GM23338 (cell line): Measurements from ENCODE around the gene NUAK2. TPM values are rescaled to one million over a fixed set of nuclear protein-coding genes. Genes with fewer than 3 reads are reported as not detected.
A peak's percentile ranks its signal among the peaks of the same experiment; 100 is the strongest.

Experiments
- ATAC-seq: fragments of 200-7000 bp; cut with Tn5 transposase; 3 replicates; pipeline ENCODE4 v1.9.1; 2020
- DNase-seq: peaks from one replicate; pipeline ENCODE4 v3.0.0-alpha.2; 2015; ENCODE audit warnings: low spot score
- H2AFZ ChIP-seq: fragments of 200-600 bp; sonication (generic); 2 replicates; pipeline ENCODE4 v1.8.0; 2016; ENCODE audit warnings: antibody characterized with exemption, mild to moderate bottlenecking, moderate library complexity
- H3F3A ChIP-seq: fragments of 200-600 bp; sonication (generic); replicated peaks from 2 replicates; pipeline ENCODE4 v1.8.0; 2017; ENCODE audit warnings: antibody characterized with exemption, mixed run types, low read depth
- H3K27ac ChIP-seq: fragments of 200-600 bp; sonication (generic); 2 replicates; pipeline ENCODE4 v1.6.1; 2016; ENCODE audit warnings: low read depth
- H3K27me3 ChIP-seq: fragments of 200-600 bp; sonication (generic); 2 replicates; pipeline ENCODE4 v1.8.0; 2016; ENCODE audit warnings: mild to moderate bottlenecking, mixed run types, moderate library complexity; ENCODE audit not compliant: insufficient read depth
- H3K36me3 ChIP-seq: fragments of 200-600 bp; sonication (generic); 2 replicates; pipeline ENCODE4 v1.8.0; 2016; ENCODE audit warnings: mild to moderate bottlenecking; ENCODE audit not compliant: insufficient read depth
- H3K4me1 ChIP-seq: fragments of 200-600 bp; sonication (generic); 2 replicates; pipeline ENCODE4 v1.8.0; 2016; ENCODE audit warnings: mild to moderate bottlenecking, moderate library complexity; ENCODE audit not compliant: insufficient read depth
- H3K4me2 ChIP-seq: fragments of 200-600 bp; sonication (generic); 2 replicates; pipeline ENCODE4 v1.7.1; 2017; ENCODE audit warnings: mixed run types
- H3K4me3 ChIP-seq: fragments of 200-600 bp; sonication (generic); 2 replicates; pipeline ENCODE4 v1.6.1; 2016; ENCODE audit warnings: mixed run types
- H3K79me2 ChIP-seq: fragments of 200-600 bp; sonication (generic); replicated peaks from 2 replicates; pipeline ENCODE4 v1.8.0; 2017; ENCODE audit warnings: mild to moderate bottlenecking; ENCODE audit not compliant: insufficient read depth
- H3K9me2 ChIP-seq: fragments of 200-600 bp; sonication (generic); 2 replicates; pipeline ENCODE4 v1.8.0; 2017; ENCODE audit not compliant: insufficient read depth
- H4K20me1 ChIP-seq: fragments of 200-600 bp; sonication (generic); replicated peaks from 2 replicates; pipeline ENCODE4 v1.8.0; 2017; ENCODE audit warnings: mild to moderate bottlenecking; ENCODE audit not compliant: insufficient read depth
- H3K27ac Mint-ChIP-seq: 2 replicates; pipeline ENCODE4 v1.8.0; 2020; ENCODE audit warnings: inconsistent platforms, mild to moderate bottlenecking, moderate library complexity, mixed read lengths
- H3K27me3 Mint-ChIP-seq: 3 replicates; pipeline ENCODE4 v1.8.0; 2022; ENCODE audit warnings: low read depth, mild to moderate bottlenecking, moderate library complexity, mixed read lengths, inconsistent platforms; ENCODE audit not compliant: insufficient read depth, poor library complexity
- H3K36me3 Mint-ChIP-seq: 3 replicates; pipeline ENCODE4 v1.8.0; 2021; ENCODE audit warnings: low read depth, mild to moderate bottlenecking, inconsistent platforms, moderate library complexity, mixed read lengths
- H3K4me1 Mint-ChIP-seq: 3 replicates; pipeline ENCODE4 v1.8.0; 2020; ENCODE audit warnings: mild to moderate bottlenecking, inconsistent platforms, mixed read lengths
- H3K4me3 Mint-ChIP-seq: 3 replicates; pipeline ENCODE4 v1.8.0; 2021; ENCODE audit warnings: moderate library complexity, mild to moderate bottlenecking, inconsistent platforms, mixed read lengths
- H3K9me3 Mint-ChIP-seq: 3 replicates; pipeline ENCODE4 v1.8.0; 2020; ENCODE audit warnings: moderate library complexity, mild to moderate bottlenecking, inconsistent platforms, mixed read lengths
- CREB1 ChIP-seq: fragments of 250-450 bp; sonication (Bioruptor Pico); IDR thresholded peaks from 2 replicates; pipeline ENCODE4 v1.5.0; 2020; ENCODE audit warnings: low read depth, mild to moderate bottlenecking, moderate library complexity
- EZH2 ChIP-seq: fragments of 200-600 bp; sonication (generic); IDR thresholded peaks from one replicate; pipeline ENCODE4 v1.8.0; 2017; ENCODE audit warnings: antibody characterized with exemption, mild to moderate bottlenecking, low read depth; ENCODE audit not compliant: unreplicated experiment
- EZH2phosphoT487 ChIP-seq: fragments of 200-600 bp; sonication (generic); IDR thresholded peaks from one replicate; pipeline ENCODE4 v1.8.1; 2018; ENCODE audit warnings: antibody characterized with exemption; ENCODE audit not compliant: unreplicated experiment
- JUNB ChIP-seq: IDR thresholded peaks from one replicate; pipeline ENCODE4 v1.6.1; 2016; ENCODE audit warnings: antibody characterized with exemption; ENCODE audit not compliant: unreplicated experiment
- NANOG ChIP-seq: IDR thresholded peaks from 2 replicates; pipeline ENCODE4 v1.6.1; 2016; ENCODE audit warnings: antibody characterized with exemption, borderline replicate concordance
- POLR2AphosphoS5 ChIP-seq: IDR thresholded peaks from 2 replicates; pipeline ENCODE4 v1.6.1; 2016; ENCODE audit warnings: antibody characterized with exemption, low read depth
- STAT1 ChIP-seq: IDR thresholded peaks from one replicate; pipeline ENCODE4 v1.6.1; 2016; ENCODE audit warnings: antibody characterized with exemption; ENCODE audit not compliant: unreplicated experiment
- ZNF114 ChIP-seq: fragments of 250-450 bp; sonication (Bioruptor Pico); IDR thresholded peaks from 2 replicates; pipeline ENCODE4 v1.5.0; 2020; ENCODE audit warnings: mild to moderate bottlenecking, moderate library complexity
- ZNF331 ChIP-seq: fragments of 250-450 bp; sonication (Bioruptor Pico); IDR thresholded peaks from 2 replicates; pipeline ENCODE4 v1.5.0; 2020; ENCODE audit warnings: low read depth, mild to moderate bottlenecking, moderate library complexity
- polyA plus RNA-seq: library from polyadenylated mRNA; unstranded; fragments of >200 nt; fragmentation: Nextera tagmentation; extraction: Ambion mirVana; gene quantifications from 2 replicates; pipeline ENCODE4 v1.2.1, GENCODE V29; 2016
- total RNA-seq: library from RNA; depleted of rRNA; stranded (reverse); fragments of >200 nt; shearing (Covaris generic); gene quantifications from 2 replicates; pipeline ENCODE4 v1.2.3, GENCODE V29; 2014
- TF ChIP-seq, protein P1 (sequence below): fragments of 250-450 bp; sonication (Bioruptor Pico); IDR thresholded peaks from 2 replicates; pipeline ENCODE4 v1.5.0; 2020; ENCODE audit warnings: mild to moderate bottlenecking, moderate library complexity
- TF ChIP-seq, protein P2 (sequence below), 2 experiments: fragments of 200-600 bp in 1 of 2; sonication (generic) in 1 of 2; conservative IDR thresholded peaks; 2 replicates each; pipeline versions ENCODE4 v1.5.1 to v1.6.1; 2016 to 2017; ENCODE audit warnings: antibody characterized with exemption in 2 of 2, low read depth in 2 of 2, mild to moderate bottlenecking in 2 of 2, moderate library complexity in 1 of 2
- TF ChIP-seq, protein P3 (sequence below): IDR thresholded peaks from 2 replicates; pipeline ENCODE4 v1.6.1; 2016; ENCODE audit warnings: antibody characterized with exemption
- TF ChIP-seq, protein P4 (sequence below): IDR thresholded peaks from one replicate; pipeline ENCODE4 v1.6.1; 2018; ENCODE audit warnings: antibody characterized with exemption; ENCODE audit not compliant: unreplicated experiment

Gene NUAK2
- total and polyA plus RNA-seq, 2 experiments from 2014 or later, result 7.8 to 15.3 TPM

DNA sequence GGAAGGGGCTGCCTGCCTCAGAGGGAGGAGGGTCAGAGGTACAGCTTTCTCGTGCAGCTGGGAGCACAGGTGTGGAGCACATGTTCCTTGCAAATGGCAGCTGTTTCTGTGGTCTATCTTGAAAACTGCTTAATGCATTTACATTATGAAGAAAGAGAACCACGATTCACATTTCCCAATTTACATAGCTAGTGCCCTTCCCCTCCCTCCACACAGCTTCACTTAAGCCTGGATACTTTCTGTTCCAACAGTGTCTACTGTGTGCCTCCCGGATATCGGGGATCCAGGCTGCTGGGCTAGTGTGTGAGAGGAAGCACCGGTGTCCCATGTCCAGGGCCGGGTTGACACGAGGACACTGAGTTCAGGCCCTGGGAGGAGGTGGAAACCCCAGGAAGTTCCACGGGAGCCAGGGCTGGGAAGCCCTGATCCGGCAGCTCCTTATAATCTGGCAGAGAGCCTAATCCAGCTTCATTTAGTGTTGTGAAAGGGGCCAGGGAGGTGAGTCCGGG lies 62.2 kb downstream of the NUAK2 start:
- no peaks in the 10 kb centered on the region for H3K9me3 Mint-ChIP-seq
- no peaks in the 10 kb centered on the region for H3K36me3 ChIP-seq
- H3K4me3 Mint-ChIP-seq, result no peak overlapping the region
- no peaks in the 10 kb centered on the region for H3K79me2 ChIP-seq
- no peak overlapping the region for H3K4me2 ChIP-seq
- peaks cover 8% of the 10 kb centered on the region for H3K27me3 Mint-ChIP-seq
- H2AFZ ChIP-seq, result no peak overlapping the region
- H3K4me3 ChIP-seq, result no peak overlapping the region
- H3K4me1 ChIP-seq, result peaks cover 16% of the 10 kb centered on the region
- no peak overlapping the region for H3K27ac ChIP-seq
- no peak for TF ChIP-seq NANOG
- TF ChIP-seq ZNF114 (CRISPR knock-in tag), result no peak
- TF ChIP-seq, protein P1, sequence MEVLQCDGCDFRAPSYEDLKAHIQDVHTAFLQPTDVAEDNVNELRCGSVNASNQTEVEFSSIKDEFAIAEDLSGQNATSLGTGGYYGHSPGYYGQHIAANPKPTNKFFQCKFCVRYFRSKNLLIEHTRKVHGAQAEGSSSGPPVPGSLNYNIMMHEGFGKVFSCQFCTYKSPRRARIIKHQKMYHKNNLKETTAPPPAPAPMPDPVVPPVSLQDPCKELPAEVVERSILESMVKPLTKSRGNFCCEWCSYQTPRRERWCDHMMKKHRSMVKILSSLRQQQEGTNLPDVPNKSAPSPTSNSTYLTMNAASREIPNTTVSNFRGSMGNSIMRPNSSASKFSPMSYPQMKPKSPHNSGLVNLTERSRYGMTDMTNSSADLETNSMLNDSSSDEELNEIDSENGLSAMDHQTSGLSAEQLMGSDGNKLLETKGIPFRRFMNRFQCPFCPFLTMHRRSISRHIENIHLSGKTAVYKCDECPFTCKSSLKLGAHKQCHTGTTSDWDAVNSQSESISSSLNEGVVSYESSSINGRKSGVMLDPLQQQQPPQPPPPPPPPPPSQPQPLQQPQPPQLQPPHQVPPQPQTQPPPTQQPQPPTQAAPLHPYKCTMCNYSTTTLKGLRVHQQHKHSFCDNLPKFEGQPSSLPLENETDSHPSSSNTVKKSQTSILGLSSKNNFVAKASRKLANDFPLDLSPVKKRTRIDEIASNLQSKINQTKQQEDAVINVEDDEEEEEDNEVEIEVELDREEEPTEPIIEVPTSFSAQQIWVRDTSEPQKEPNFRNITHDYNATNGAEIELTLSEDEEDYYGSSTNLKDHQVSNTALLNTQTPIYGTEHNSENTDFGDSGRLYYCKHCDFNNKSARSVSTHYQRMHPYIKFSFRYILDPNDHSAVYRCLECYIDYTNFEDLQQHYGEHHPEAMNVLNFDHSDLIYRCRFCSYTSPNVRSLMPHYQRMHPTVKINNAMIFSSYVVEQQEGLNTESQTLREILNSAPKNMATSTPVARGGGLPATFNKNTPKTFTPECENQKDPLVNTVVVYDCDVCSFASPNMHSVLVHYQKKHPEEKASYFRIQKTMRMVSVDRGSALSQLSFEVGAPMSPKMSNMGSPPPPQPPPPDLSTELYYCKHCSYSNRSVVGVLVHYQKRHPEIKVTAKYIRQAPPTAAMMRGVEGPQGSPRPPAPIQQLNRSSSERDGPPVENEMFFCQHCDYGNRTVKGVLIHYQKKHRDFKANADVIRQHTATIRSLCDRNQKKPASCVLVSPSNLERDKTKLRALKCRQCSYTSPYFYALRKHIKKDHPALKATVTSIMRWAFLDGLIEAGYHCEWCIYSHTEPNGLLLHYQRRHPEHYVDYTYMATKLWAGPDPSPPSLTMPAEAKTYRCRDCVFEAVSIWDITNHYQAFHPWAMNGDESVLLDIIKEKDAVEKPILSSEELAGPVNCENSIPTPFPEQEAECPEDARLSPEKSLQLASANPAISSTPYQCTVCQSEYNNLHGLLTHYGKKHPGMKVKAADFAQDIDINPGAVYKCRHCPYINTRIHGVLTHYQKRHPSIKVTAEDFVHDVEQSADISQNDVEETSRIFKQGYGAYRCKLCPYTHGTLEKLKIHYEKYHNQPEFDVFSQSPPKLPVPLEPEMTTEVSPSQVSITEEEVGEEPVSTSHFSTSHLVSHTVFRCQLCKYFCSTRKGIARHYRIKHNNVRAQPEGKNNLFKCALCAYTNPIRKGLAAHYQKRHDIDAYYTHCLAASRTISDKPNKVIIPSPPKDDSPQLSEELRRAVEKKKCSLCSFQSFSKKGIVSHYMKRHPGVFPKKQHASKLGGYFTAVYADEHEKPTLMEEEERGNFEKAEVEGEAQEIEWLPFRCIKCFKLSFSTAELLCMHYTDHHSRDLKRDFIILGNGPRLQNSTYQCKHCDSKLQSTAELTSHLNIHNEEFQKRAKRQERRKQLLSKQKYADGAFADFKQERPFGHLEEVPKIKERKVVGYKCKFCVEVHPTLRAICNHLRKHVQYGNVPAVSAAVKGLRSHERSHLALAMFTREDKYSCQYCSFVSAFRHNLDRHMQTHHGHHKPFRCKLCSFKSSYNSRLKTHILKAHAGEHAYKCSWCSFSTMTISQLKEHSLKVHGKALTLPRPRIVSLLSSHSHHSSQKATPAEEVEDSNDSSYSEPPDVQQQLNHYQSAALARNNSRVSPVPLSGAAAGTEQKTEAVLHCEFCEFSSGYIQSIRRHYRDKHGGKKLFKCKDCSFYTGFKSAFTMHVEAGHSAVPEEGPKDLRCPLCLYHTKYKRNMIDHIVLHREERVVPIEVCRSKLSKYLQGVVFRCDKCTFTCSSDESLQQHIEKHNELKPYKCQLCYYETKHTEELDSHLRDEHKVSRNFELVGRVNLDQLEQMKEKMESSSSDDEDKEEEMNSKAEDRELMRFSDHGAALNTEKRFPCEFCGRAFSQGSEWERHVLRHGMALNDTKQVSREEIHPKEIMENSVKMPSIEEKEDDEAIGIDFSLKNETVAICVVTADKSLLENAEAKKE (CRISPR knock-in tag), result no peak
- TF ChIP-seq, protein P2, sequence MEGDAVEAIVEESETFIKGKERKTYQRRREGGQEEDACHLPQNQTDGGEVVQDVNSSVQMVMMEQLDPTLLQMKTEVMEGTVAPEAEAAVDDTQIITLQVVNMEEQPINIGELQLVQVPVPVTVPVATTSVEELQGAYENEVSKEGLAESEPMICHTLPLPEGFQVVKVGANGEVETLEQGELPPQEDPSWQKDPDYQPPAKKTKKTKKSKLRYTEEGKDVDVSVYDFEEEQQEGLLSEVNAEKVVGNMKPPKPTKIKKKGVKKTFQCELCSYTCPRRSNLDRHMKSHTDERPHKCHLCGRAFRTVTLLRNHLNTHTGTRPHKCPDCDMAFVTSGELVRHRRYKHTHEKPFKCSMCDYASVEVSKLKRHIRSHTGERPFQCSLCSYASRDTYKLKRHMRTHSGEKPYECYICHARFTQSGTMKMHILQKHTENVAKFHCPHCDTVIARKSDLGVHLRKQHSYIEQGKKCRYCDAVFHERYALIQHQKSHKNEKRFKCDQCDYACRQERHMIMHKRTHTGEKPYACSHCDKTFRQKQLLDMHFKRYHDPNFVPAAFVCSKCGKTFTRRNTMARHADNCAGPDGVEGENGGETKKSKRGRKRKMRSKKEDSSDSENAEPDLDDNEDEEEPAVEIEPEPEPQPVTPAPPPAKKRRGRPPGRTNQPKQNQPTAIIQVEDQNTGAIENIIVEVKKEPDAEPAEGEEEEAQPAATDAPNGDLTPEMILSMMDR (conservative IDR thresholded peaks at IDR 0.05; ENCODE audit: low read depth in 2 of 2), result no peak
- TF ChIP-seq JUNB, result no peak
- TF ChIP-seq STAT1, result no peak
- TF ChIP-seq CREB1 (CRISPR knock-in tag), result no peak
- TF ChIP-seq EZH2phosphoT487, result no peak
- TF ChIP-seq POLR2AphosphoS5, result no peak
- no peak for TF ChIP-seq EZH2
- TF ChIP-seq, protein P3, sequence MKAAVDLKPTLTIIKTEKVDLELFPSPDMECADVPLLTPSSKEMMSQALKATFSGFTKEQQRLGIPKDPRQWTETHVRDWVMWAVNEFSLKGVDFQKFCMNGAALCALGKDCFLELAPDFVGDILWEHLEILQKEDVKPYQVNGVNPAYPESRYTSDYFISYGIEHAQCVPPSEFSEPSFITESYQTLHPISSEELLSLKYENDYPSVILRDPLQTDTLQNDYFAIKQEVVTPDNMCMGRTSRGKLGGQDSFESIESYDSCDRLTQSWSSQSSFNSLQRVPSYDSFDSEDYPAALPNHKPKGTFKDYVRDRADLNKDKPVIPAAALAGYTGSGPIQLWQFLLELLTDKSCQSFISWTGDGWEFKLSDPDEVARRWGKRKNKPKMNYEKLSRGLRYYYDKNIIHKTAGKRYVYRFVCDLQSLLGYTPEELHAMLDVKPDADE, result no peak
- TF ChIP-seq, protein P4, sequence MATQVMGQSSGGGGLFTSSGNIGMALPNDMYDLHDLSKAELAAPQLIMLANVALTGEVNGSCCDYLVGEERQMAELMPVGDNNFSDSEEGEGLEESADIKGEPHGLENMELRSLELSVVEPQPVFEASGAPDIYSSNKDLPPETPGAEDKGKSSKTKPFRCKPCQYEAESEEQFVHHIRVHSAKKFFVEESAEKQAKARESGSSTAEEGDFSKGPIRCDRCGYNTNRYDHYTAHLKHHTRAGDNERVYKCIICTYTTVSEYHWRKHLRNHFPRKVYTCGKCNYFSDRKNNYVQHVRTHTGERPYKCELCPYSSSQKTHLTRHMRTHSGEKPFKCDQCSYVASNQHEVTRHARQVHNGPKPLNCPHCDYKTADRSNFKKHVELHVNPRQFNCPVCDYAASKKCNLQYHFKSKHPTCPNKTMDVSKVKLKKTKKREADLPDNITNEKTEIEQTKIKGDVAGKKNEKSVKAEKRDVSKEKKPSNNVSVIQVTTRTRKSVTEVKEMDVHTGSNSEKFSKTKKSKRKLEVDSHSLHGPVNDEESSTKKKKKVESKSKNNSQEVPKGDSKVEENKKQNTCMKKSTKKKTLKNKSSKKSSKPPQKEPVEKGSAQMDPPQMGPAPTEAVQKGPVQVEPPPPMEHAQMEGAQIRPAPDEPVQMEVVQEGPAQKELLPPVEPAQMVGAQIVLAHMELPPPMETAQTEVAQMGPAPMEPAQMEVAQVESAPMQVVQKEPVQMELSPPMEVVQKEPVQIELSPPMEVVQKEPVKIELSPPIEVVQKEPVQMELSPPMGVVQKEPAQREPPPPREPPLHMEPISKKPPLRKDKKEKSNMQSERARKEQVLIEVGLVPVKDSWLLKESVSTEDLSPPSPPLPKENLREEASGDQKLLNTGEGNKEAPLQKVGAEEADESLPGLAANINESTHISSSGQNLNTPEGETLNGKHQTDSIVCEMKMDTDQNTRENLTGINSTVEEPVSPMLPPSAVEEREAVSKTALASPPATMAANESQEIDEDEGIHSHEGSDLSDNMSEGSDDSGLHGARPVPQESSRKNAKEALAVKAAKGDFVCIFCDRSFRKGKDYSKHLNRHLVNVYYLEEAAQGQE, result no peak
- TF ChIP-seq ZNF331 (CRISPR knock-in tag), result no peak
- H3K9me2 ChIP-seq, result no peaks in the 10 kb centered on the region
- no peaks in the 10 kb centered on the region for H4K20me1 ChIP-seq
- H3K27ac Mint-ChIP-seq, result 0 out of 2 replicates have a peak overlapping the region, but pooled peaks have one; percentile 47
- no peaks in the 10 kb centered on the region for H3F3A ChIP-seq
- DNase-seq (no peak), ATAC-seq (no peak)
- H3K36me3 Mint-ChIP-seq, result no peaks in the 10 kb centered on the region
- H3K4me1 Mint-ChIP-seq, result peaks cover 36% of the 10 kb centered on the region
- H3K27me3 ChIP-seq, result no peaks in the 10 kb centered on the region
